ENCODE results near the gene CPT1A. TPM values are rescaled to one million over a fixed set of nuclear protein-coding genes. Genes with fewer than 3 reads are reported as not detected.

The CPT1A gene
- total RNA-seq, 1 experiment from 2014 or later, result 36.3 TPM

- no peak overlapping the region for H3K27ac ChIP-seq
- no peak overlapping the region for H3K4me3 ChIP-seq
- H3K9me3 ChIP-seq (ENCODE audit: insufficient read depth, low read depth), result no peaks in the 10 kb centered on the region
- H3F3A ChIP-seq (ENCODE audit: insufficient read depth, low read depth), result no peaks in the 10 kb centered on the region
- ChIA-PET POLR2A (ENCODE audit: unreplicated experiment) (no interaction called here), CTCF (no interaction called here)
- 0 out of 2 replicates have a peak, but pooled peaks cover 3% of the 10 kb centered on the region for H3K36me3 ChIP-seq (ENCODE audit: low read depth)
- intact Hi-C loops (cut with micrococcal nuclease; ENCODE audit: unreplicated experiment), result no loop called here
- no peak overlapping the region for H3K4me2 ChIP-seq
- no peak for DNase-seq
- no TSS peak for BruUV-seq (replicated peaks)
- TF ChIP-seq, protein P1, sequence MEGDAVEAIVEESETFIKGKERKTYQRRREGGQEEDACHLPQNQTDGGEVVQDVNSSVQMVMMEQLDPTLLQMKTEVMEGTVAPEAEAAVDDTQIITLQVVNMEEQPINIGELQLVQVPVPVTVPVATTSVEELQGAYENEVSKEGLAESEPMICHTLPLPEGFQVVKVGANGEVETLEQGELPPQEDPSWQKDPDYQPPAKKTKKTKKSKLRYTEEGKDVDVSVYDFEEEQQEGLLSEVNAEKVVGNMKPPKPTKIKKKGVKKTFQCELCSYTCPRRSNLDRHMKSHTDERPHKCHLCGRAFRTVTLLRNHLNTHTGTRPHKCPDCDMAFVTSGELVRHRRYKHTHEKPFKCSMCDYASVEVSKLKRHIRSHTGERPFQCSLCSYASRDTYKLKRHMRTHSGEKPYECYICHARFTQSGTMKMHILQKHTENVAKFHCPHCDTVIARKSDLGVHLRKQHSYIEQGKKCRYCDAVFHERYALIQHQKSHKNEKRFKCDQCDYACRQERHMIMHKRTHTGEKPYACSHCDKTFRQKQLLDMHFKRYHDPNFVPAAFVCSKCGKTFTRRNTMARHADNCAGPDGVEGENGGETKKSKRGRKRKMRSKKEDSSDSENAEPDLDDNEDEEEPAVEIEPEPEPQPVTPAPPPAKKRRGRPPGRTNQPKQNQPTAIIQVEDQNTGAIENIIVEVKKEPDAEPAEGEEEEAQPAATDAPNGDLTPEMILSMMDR (conservative IDR thresholded peaks at IDR 0.05), result no peak
- TF ChIP-seq EZH2 (IDR thresholded peaks at IDR 0.05; ENCODE audit: low read depth), result no peak
- no peaks in the 10 kb centered on the region for H3K4me1 ChIP-seq (replicated peaks; ENCODE audit: insufficient read depth)
- H3K79me2 ChIP-seq (ENCODE audit: low read depth), result no peaks in the 10 kb centered on the region
- no peaks in the 10 kb centered on the region for H4K20me1 ChIP-seq (ENCODE audit: insufficient read depth)
- H3K9me2 ChIP-seq (ENCODE audit: insufficient read depth), result no peaks in the 10 kb centered on the region
- H3K27me3 ChIP-seq (ENCODE audit: insufficient read depth, low read depth), result no peaks in the 10 kb centered on the region
- no peak overlapping the region for H2AFZ ChIP-seq
These were observed 49.2 kb downstream of the CPT1A start for GRCh38 chr11:68792400-68792966.

DNA sequence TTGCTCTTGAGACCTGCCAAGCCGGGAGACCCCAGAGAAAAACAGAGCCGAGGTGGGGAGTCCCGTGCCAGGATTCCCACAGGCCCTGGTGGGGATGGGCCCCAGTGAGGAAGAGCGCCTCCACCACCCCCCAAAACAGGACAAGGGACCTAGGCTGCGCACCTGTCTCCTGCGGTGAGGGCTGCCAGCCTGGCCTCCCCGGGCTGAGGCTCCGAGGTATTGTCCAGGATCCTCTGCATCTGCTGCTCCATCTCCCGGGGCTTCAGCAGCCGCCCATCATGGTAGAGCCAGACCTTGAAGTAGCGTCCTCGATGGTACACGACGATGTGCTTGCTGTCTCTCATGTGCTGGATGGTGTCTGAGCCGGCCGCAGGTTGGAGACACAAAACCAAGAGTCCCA lies 57.1 kb downstream of the CPT1A start:
- Histone ChIP-seq H3K27ac (no peak overlapping the region), H3K4me3 (no peak overlapping the region), H3K9me2 (ENCODE audit: insufficient read depth) (no peaks in the 10 kb centered on the region), H3K36me3 (ENCODE audit: low read depth) (no peaks in the 10 kb centered on the region), H3K4me1 (replicated peaks; ENCODE audit: insufficient read depth) (no peaks in the 10 kb centered on the region), H4K20me1 (ENCODE audit: insufficient read depth) (no peaks in the 10 kb centered on the region), H3K9me3 (ENCODE audit: insufficient read depth, low read depth) (no peaks in the 10 kb centered on the region), H2AFZ (no peak overlapping the region), H3K79me2 (ENCODE audit: low read depth) (no peaks in the 10 kb centered on the region), H3K4me2 (no peak overlapping the region), H3K27me3 (ENCODE audit: insufficient read depth, low read depth) (no peaks in the 10 kb centered on the region), H3F3A (ENCODE audit: insufficient read depth, low read depth) (peaks cover 5% of the 10 kb centered on the region; the same call in 1 of the 2 replicates)
- intact Hi-C loops (cut with micrococcal nuclease; ENCODE audit: unreplicated experiment), result no loop called here
- BruUV-seq (replicated peaks), result no TSS peak
- no peak for DNase-seq
- no peak for TF ChIP-seq EZH2 (IDR thresholded peaks at IDR 0.05; ENCODE audit: low read depth)
- TF ChIP-seq, protein P1 (conservative IDR thresholded peaks at IDR 0.05), result no peak
- ChIA-PET POLR2A (ENCODE audit: unreplicated experiment) (no interaction called here), CTCF (no interaction called here)

- Histone ChIP-seq H3K27ac (no peak overlapping the region), H4K20me1 (ENCODE audit: insufficient read depth) (no peaks in the 10 kb centered on the region), H3K4me1 (replicated peaks; ENCODE audit: insufficient read depth) (no peaks in the 10 kb centered on the region), H3K79me2 (ENCODE audit: low read depth) (no peaks in the 10 kb centered on the region), H3K9me2 (ENCODE audit: insufficient read depth) (no peaks in the 10 kb centered on the region), H3K4me2 (no peak overlapping the region), H3K27me3 (ENCODE audit: insufficient read depth, low read depth) (no peaks in the 10 kb centered on the region), H3F3A (ENCODE audit: insufficient read depth, low read depth) (peaks cover 5% of the 10 kb centered on the region; the same call in 1 of the 2 replicates), H3K9me3 (ENCODE audit: insufficient read depth, low read depth) (no peaks in the 10 kb centered on the region), H3K4me3 (no peak overlapping the region), H3K36me3 (ENCODE audit: low read depth) (no peaks in the 10 kb centered on the region), H2AFZ (no peak overlapping the region)
- TF ChIP-seq, protein P1 (conservative IDR thresholded peaks at IDR 0.05), result no peak
- no peak for TF ChIP-seq EZH2 (IDR thresholded peaks at IDR 0.05; ENCODE audit: low read depth)
- CTCF ChIA-PET, result no interaction called here
- POLR2A ChIA-PET (ENCODE audit: unreplicated experiment), result no interaction called here
- no peak for DNase-seq
- BruUV-seq (replicated peaks), result no TSS peak
- intact Hi-C loops (cut with micrococcal nuclease; ENCODE audit: unreplicated experiment), result no loop called here
These were observed 58.4 kb downstream of the CPT1A start for GRCh38 chr11:68783216-68783821.

All from PC-9 (cell line).